ENCODE results near the gene CDKN2B.
A peak's percentile ranks its signal among the peaks of the same experiment; 100 is the strongest.

The CDKN2B gene

DNA sequence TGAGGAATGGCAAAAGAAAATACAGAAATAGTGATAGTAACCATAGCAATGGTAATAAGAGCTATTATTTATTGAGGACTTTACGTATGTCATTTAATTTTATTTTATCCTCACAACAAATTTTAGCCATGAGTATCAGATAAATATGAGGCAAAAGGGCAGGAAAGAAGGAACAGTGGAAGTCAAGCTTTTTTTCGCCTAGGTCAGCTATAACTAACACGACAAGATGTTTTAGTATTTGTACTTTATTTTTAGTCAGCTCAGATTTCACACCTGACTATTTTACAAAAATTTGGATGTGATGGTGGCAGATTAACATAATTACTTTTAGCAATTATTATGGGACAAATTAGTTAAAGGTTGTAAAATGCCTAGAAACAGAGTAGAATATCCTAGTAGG is 34.8 kb upstream of the CDKN2B start:
- no peak for DNase-seq (ENCODE audit: low read depth)
- TF ChIP-seq, protein P1, sequence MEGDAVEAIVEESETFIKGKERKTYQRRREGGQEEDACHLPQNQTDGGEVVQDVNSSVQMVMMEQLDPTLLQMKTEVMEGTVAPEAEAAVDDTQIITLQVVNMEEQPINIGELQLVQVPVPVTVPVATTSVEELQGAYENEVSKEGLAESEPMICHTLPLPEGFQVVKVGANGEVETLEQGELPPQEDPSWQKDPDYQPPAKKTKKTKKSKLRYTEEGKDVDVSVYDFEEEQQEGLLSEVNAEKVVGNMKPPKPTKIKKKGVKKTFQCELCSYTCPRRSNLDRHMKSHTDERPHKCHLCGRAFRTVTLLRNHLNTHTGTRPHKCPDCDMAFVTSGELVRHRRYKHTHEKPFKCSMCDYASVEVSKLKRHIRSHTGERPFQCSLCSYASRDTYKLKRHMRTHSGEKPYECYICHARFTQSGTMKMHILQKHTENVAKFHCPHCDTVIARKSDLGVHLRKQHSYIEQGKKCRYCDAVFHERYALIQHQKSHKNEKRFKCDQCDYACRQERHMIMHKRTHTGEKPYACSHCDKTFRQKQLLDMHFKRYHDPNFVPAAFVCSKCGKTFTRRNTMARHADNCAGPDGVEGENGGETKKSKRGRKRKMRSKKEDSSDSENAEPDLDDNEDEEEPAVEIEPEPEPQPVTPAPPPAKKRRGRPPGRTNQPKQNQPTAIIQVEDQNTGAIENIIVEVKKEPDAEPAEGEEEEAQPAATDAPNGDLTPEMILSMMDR (conservative IDR thresholded peaks at IDR 0.05; ENCODE audit: low read depth, low read length), result no peak

GRCh38 chr9:22041775-22042174 is 32.7 kb upstream of the CDKN2B start:
- TF ChIP-seq, protein P1 (conservative IDR thresholded peaks at IDR 0.05; ENCODE audit: low read depth, low read length), result no peak

More for the DNA sequence above, 34.8 kb upstream of the CDKN2B start:
- no peak overlapping the region for H3K4me3 ChIP-seq (ENCODE audit: low read length)

GRCh38 chr9:22041344-22041743 is 32.2 kb upstream of the CDKN2B start:
- no peak overlapping the region for H3K4me3 ChIP-seq (ENCODE audit: low read length)
- TF ChIP-seq, protein P1 (conservative IDR thresholded peaks at IDR 0.05; ENCODE audit: low read depth, low read length), result no peak
- no peak for DNase-seq (ENCODE audit: low read depth)

More at GRCh38 chr9:22041775-22042174, 32.7 kb upstream of the CDKN2B start:
- H3K4me3 ChIP-seq (ENCODE audit: low read length), result no peak overlapping the region
- DNase-seq (ENCODE audit: low read depth), result peak; percentile 97

GRCh38 chr9:22040760-22041159 is 31.7 kb upstream of the CDKN2B start:
- no peak overlapping the region for H3K4me3 ChIP-seq (ENCODE audit: low read length)
- TF ChIP-seq, protein P1 (conservative IDR thresholded peaks at IDR 0.05; ENCODE audit: low read depth, low read length), result no peak
- DNase-seq (ENCODE audit: low read depth), result peak; percentile 39

GRCh38 chr9:22039258-22039657 is 30.2 kb upstream of the CDKN2B start:
- TF ChIP-seq, protein P1 (conservative IDR thresholded peaks at IDR 0.05; ENCODE audit: low read depth, low read length), result no peak
- no peak for DNase-seq (ENCODE audit: low read depth)

DNA sequence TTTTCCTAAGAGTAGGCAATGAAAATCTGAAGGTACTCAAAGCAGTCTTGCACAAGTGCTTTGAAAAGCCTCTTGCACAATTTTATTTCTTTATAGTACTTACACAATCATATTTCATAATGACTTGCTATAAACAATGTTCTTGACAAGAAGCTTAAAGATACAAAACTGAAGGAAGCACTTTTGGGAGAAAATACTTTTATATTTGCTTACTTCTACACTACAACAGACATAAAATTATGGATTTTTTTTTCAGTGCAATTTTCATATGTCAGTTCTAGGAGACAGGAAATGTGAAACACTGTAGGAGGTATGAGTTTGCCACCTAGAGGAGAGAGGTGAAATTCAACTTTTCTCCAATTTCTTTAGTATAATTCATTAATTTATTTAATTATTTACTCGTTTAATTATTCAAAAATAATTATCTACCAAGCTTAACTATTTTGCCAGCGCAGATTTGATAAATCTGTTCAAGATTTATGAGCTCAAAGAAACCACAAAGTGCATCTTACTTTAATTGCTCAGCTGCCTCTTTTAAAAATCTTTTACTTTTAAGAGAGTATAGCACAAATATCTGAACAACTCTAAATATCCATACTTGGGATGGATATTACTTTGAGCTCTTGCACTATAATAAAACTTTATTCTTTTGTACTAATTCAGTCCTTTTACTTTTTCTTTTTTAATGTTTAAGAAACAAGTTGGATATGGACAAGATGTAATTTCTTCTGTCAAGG is 29.0 kb upstream of the CDKN2B start:
- TF ChIP-seq, protein P1 (conservative IDR thresholded peaks at IDR 0.05; ENCODE audit: low read depth, low read length), result peak; percentile 60
- no peak overlapping the region for H3K4me3 ChIP-seq (ENCODE audit: low read length)
- no peak for DNase-seq (ENCODE audit: low read depth)

More at GRCh38 chr9:22039258-22039657, 30.2 kb upstream of the CDKN2B start:
- no peak overlapping the region for H3K4me3 ChIP-seq (ENCODE audit: low read length)
